Retina (tissue), 1 donor: ENCODE data around the gene GCNT2.
"Not testable (repeated sequence)": the region's sequence is repeated elsewhere in the genome, so short reads cannot be mapped to it uniquely, and the experiment has no call there.

Experiments
- DNase-seq: peaks from one replicate; pipeline ENCODE4 v3.0.0-alpha.2; 2016

The GCNT2 gene

DNA sequence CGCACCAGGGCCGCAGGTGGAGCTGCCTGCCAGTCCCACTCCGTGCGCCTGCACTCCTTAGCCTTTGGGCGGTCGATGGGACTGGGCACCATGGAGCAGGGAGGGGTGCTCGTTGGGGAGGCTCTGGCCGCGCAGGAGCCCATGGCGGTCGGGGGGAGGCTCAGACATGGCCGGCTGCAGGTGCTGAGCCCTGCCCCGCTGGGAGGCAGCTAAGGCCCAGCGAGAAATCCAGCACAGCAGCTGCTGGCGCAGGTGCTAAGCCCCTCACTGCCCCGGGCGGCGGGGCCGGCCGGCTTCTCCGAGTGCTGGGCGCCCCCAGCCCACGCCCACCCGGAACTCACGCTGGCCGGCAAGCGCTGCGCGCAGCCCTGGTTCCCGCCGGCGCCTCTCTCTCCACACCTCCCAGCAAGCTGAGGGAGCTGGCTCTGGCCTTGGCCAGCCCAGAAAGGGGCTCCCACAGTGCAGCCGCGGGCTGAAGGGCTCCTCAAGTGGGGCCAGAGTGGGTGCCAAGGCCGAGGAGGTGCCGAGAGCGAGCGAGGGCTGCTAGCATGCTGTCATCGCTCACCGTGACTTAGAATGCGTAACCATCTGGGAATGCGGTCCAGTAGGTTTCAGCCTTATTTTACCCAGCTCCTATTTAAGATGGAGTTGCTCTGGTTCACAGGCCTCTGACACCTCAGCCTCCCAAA is 96.0 kb downstream of the GCNT2 start:
- DNase-seq: no peak

- no peak for DNase-seq
Measured at GRCh38 chr6:10618409-10618808, 97.3 kb downstream of the GCNT2 start.

- no peak for DNase-seq
Measured at GRCh38 chr6:10621213-10621612, 100.1 kb downstream of the GCNT2 start.

- no peak for DNase-seq
Measured at GRCh38 chr6:10621847-10622246, 100.7 kb downstream of the GCNT2 start.

DNA sequence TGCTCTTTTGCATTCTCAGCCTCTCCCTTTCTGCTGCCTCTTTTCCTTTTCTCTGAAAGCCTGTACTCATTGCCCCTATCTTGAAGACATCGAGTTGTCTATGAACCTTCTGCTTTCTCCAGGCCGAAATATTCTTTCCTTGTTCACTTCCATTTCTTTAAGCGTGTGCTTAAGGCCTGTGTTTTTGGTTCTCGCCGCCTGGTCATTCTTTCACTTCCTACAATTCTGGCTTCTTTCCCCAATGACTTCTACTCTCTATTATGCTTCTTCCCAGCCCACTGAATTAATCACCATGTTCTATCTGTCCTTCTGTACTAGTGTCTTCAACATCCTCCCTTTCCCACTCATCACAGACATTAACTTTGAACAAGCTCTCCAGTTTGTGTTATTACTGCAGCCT is 103.7 kb downstream of the GCNT2 start:
- DNase-seq: no peak

GRCh38 chr6:10626154-10626741 is 105.1 kb downstream of the GCNT2 start:
- DNase-seq: no peak

DNA sequence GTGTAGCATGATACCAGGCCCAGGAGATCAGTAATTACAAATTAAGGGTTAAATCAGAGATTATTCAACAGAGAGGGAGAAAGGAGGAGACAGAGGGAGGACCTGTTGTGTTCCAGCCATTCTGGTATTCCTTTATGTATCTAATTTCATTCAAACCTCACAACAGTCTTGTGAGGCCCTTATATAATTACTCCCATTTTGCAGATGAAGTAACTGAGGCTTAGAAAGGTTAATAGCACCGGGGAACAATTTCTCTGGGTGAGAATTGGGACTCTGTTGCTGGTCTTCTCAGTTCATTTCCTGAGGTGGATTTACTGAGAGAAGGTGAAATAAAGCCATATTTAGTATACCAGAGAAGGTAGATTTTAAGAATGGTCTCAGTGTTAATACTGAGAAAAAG is 106.6 kb downstream of the GCNT2 start:
- no peak for DNase-seq

- no peak for DNase-seq
Measured at GRCh38 chr6:10630178-10630577, 109.0 kb downstream of the GCNT2 start.

DNA sequence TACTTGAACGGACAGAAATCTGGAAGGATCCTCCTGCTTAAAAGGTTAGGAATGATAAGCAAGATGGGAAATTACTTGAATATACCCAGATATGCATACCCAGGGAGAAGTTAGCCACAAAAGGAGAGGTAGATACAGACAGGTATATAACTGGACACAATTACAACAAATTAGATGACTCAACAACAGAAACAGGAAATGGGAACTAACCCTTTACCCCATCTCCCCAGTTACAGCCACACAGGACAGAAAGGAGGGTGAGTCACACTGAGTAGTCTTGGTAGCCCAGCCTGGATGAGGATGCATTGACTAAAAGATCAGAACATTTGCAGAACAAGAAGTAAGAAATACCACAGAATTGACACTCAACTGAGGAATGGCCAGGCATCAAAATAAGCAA is 112.1 kb downstream of the GCNT2 start:
- DNase-seq: no peak

DNA sequence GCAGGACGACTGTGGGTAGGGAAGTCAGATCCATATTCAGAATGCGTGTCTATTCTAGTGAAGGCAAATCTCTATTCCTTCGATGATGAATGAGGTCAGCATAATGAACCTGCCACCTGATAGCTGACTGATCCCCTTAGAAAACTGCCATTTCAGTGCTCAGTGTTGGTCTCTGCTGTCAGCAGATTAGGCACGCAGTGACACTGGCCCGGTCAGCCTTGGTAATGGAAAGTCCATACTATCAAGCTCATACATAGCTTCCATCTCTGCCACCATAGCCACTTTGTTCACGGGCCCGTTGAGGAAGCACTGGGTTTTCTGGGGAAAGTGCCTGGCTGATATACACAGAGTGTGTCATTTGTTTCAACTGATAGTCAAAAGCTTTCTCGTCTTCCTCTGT is 119.3 kb downstream of the GCNT2 start:
- no peak for DNase-seq

- DNase-seq: no peak
Measured at GRCh38 chr6:10641528-10641927, 120.4 kb downstream of the GCNT2 start.

DNA sequence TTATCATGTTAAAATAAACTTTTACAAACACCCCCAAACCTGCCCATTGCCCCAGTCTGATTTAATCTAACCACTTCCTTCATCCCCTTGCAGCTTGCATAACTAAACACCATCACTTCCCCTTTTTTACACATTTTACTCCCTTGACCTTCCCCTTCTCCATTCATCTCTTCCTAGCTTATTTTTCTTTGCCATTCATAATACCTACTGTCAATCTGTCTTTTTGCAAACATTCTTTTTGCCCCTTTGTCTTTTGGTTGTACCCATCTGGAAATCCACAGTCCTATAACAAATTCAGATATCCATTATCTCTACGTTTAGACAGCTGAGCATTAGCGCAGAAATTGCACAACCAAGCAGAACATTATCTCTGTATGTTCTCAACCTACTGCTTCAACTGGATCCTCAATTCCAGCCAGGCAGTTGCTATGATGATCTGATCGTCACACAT is 122.1 kb downstream of the GCNT2 start:
- no peak for DNase-seq

DNA sequence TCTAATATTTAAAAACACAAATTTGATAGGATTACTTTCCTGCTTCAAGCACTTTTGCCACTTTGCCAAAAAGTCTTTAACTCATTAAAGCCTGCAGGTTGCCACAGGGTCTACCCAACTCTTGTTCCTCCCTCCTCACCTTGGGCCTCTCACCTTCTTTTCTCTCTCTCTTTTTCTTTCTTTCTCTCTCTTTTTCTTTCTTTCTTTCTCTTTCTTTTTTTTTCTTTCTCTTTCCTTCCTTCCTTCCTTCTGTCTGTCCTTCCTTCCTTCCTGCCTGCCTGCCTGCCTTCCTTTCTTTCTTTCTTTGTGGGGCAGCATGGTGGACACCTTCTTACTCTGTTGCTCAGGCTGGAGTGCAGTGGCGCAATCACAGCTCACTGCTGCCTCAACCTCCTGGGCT is 123.1 kb downstream of the GCNT2 start:
- DNase-seq: no peak

- no peak for DNase-seq
Measured at GRCh38 chr6:10655508-10656055, 134.4 kb downstream of the GCNT2 start.

DNA sequence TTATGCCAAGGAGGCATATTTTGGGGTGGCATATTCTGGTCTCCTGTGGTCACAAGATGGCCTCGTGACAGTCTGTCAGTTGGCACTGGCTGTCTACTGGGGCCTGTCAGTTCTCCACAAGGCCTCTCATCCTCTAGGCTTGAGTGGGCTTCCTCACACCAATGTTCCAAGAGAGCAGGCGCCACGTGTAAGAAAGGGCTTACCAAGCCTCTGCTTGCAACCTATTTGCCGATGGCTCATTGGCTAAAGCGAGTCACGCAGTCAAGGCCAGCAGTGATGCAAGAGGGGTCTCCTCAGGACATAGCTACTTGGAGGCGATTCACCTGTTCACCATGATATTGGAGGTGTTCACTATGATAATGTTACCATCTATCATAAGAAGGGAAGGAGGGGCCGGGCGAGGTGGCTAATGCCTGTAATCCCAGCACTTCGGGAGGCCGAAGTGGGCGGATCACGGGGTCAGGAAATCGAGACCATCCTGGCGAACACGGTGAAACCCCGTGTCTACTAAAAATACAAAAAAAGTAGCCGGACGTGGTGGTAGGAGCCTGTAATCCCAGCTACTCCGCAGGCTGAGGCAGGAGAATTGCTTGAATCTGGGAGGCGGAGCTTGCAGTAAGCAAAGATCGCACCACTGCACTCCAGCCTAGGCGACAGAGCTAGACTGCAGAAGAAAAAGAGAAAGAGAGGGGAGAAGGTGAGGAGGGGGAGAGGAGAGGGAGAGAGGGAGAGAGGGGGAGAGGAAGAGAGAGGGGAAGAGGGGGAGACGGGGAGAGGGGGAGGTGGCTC is 138.0 kb downstream of the GCNT2 start:
- DNase-seq: no peak

GRCh38 chr6:10659699-10660348 is 138.7 kb downstream of the GCNT2 start:
- DNase-seq: peak; percentile 21

DNA sequence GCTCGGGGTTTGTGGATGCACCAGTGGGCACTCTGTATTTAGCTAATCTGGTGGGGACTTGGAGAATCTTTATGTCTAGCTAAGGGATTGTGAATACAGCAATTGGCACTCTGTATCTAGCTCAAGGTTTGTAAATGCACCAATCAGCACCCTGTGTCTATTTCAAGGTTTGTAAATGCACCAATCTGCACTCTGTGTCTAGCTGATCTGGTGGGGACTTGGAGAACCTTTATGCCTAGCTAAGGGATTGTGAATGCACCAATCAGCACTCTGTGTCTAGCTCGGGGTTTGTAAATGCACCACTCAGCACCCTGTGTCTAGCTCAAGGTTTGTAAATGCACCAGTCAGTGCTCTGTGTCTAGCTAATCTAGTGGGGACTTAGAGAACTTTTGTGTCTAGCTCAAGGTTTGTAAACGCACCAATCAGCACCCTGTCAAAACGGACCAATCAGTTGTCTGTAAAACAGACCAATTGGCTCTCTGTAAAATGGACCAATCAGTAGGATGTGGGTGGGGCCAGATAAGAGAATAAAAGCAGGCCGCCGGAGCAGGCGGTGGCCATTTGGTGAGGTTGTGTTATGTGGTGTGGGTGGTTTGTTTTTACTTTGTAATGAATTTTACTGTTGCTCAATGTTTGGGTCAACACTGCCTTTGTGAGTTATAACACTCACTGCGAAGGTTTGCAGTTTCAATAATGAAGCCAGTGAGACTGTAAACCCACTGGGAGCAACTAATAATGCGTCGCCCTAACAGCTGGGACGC is 139.5 kb downstream of the GCNT2 start:
- DNase-seq: not testable (repeated sequence)

- no peak for DNase-seq
Measured at GRCh38 chr6:10662207-10662606, 141.1 kb downstream of the GCNT2 start.

DNA sequence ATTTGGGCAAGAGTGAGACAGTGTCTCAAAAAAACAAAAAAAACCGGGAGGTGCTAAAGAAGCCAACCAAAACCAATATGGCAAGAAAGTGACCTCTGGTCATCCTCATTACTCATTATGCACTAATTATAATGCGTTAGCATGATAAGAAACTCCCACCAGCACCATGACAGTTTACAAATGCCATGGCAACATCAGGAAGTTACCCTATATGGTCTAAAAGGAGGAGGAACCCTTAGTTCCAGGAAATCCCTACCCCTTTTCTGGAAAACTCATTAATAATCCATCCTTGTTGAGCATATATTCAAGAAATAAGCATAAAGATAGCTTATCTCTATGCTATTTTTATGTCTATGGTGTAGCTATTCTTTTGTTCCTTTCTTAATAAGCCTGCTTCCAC is 141.6 kb downstream of the GCNT2 start:
- no peak for DNase-seq

DNA sequence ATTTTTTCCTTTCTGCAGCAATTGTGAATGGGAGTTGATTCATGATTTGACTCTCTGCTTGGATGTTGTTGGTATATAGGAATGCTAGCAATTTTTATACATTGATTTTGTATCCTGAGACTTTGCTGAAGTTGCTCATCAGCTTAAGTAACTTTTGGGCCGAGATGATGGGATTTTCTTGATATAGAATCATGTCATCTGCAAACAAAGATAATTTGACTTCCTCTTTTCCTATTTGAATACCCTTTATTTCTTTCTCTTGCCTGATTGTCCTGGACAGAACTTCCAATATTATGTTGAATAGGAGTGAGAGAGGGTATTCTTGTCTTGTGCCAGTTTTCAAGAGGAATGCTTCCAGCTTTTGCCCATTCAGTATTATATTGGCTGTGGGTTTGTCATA is 144.4 kb downstream of the GCNT2 start:
- DNase-seq: not testable (repeated sequence)

DNA sequence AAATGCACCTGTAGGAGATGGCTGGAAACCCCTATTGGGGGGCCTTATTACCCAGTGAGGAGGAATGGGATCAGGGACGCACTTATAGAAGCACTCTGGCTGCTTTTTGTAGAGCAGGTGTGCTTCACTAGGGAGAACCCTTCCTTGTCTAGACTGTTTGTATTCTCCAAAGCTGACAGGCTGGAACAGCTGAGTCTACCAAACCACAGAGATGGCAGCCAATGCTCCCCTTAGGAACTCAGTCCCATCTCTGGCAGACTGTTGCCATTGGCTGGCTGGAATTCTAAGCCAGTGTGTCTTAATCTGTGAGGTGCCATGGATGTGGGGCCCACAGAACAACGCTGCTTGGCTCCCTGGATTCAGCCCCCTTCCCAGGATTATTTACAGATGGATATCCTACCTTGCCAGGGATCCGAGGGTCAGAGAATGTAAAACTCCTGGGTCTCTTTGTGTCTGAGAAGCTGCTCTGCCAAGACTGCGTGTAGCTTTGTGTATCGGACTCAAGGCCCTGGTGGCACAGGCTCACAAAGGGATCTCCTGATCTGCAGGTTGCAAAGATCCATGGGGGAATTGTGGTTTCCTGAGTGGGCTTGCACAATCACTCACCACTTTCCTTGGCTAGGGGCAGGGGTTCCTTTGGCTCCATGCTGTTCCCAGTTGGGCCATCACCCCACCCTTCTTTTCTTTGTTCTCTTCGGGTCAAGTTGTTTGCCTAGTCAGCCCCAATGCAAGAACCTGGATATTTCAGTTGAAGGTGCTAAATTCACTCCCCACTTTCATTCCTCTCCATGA is 147.2 kb downstream of the GCNT2 start:
- DNase-seq: no peak

- DNase-seq: no peak
Measured at GRCh38 chr6:10676403-10676802, 155.3 kb downstream of the GCNT2 start.
